Activated T-cell treated with anti-CD3 and anti-CD28 coated beads, Interleukin-2, amount 50 U/mL, for 4 hours (primary cell): Measurements from ENCODE around the gene GMEB1. TPM values are rescaled to one million over a fixed set of nuclear protein-coding genes. Genes with fewer than 3 reads are reported as not detected.
"Not testable (repeated sequence)": the region's sequence is repeated elsewhere in the genome, so short reads cannot be mapped to it uniquely, and the experiment has no call there.

Experiments
- ATAC-seq, 2 donors: fragments of 200-7000 bp; cut with Tn5 transposase; one replicate each; pipeline ENCODE4 v1.10.0; 2021
- DNase-seq: peaks from one replicate; pipeline ENCODE4 v3.0.0-alpha.2; 2020
- H3K27me3 Mint-ChIP-seq: one replicate; pipeline ENCODE4 v1.8.0; 2021; ENCODE audit warnings: low read depth, mixed read lengths
- H3K36me3 Mint-ChIP-seq: one replicate; pipeline ENCODE4 v1.8.0; 2022; ENCODE audit warnings: mixed read lengths; ENCODE audit not compliant: insufficient read depth
- H3K4me1 Mint-ChIP-seq: one replicate; pipeline ENCODE4 v1.8.0; 2021; ENCODE audit warnings: low read depth, mixed read lengths
- H3K4me3 Mint-ChIP-seq: one replicate; pipeline ENCODE4 v1.8.0; 2021; ENCODE audit warnings: mild to moderate bottlenecking, moderate library complexity, mixed read lengths
- H3K9me3 Mint-ChIP-seq: one replicate; pipeline ENCODE4 v1.8.0; 2021; ENCODE audit warnings: mixed read lengths
- total RNA-seq, 3 donors: library from RNA; stranded (reverse); gene quantifications; one replicate each; pipeline ENCODE4 v1.2.1, GENCODE V29; 2021

GMEB1 gene
- total RNA-seq, 3 donors from 2014 or later, result 19.5 to 22.9 (median 20.8) TPM

DNA sequence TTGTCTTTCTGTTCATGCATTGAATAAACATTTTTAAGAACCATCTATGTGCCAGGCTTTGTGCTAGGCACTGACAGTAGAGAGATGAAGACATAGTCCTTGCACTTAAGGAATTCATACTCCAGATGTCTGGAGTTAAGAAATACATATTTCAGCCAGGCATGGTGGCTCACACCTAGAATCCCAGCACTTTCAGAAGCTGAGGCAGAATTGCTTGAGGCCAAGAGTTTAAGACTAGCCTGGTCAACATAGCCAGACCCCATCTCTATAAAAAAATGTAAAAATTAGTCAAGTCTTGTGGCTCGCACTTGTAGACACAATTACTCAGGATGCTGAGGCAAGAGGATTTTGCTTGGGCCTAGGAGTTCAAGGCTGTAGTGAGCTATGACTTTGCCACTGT, 49.6 kb downstream of the GMEB1 start:
- no peaks in the 10 kb centered on the region for H3K9me3 Mint-ChIP-seq
- no peak overlapping the region for H3K4me3 Mint-ChIP-seq
- H3K36me3 Mint-ChIP-seq, result peaks cover 13% of the 10 kb centered on the region
- no peak for ATAC-seq
- H3K27me3 Mint-ChIP-seq, result no peaks in the 10 kb centered on the region
- no peaks in the 10 kb centered on the region for H3K4me1 Mint-ChIP-seq
- no peak for DNase-seq

DNA sequence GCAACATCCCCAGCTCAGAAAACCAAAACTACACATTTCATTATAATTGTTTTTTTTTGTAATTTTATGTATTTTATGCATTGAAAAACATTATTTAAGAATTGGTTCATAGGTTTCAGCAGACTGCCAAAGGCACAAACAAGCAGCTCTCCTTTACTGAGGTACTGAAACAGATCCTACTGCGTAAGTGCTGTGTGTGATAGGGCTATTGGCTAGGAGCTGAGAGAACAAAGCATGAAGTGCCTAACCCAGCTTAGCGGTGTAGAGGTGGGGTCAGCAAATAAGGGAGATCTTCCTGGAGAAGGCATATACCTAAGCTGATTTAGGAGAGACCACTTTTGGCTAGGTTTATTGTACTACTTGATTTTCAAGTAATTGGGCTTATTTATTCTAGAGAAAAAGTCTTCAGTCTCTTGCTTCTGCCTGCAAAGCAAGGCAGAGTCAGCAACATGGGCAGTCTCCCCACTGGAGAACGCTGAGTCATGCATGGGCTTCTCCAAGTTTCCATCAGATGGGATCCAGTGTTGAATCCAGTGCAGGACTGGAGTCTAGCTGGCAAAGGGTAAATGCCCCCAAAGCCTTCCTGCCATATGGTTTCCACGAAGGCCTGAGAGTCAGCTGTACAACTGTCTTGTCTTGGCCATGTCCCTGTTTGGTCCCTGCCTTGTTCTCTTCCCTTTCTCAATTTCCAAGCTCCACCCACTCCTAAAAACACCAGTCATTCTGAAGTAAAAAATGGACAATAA, 50.2 kb downstream of the GMEB1 start:
- DNase-seq (no peak), ATAC-seq (no peak)
- Mint-ChIP-seq H3K4me1 (no peaks in the 10 kb centered on the region), H3K36me3 (peaks cover 11% of the 10 kb centered on the region), H3K27me3 (no peaks in the 10 kb centered on the region), H3K4me3 (no peak overlapping the region), H3K9me3 (no peaks in the 10 kb centered on the region)

DNA sequence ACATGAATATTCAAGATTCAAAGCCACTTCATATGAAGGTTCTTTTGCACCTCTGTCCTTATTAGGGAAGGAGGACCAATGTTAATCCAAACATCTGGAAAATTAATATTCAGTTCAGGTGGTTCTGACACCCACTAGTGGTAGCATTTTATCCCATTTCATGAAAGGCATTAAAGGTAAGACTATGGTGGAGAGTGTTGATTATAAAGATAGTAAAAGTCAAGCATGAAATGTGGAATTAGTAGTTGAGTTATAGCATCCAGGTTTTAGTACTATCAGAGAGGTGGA, 50.7 kb downstream of the GMEB1 start:
- H3K4me1 Mint-ChIP-seq, result no peaks in the 10 kb centered on the region
- no peaks in the 10 kb centered on the region for H3K9me3 Mint-ChIP-seq
- ATAC-seq, result no peak
- no peak overlapping the region for H3K4me3 Mint-ChIP-seq
- DNase-seq, result no peak
- peaks cover 9% of the 10 kb centered on the region for H3K36me3 Mint-ChIP-seq
- no peaks in the 10 kb centered on the region for H3K27me3 Mint-ChIP-seq

DNA sequence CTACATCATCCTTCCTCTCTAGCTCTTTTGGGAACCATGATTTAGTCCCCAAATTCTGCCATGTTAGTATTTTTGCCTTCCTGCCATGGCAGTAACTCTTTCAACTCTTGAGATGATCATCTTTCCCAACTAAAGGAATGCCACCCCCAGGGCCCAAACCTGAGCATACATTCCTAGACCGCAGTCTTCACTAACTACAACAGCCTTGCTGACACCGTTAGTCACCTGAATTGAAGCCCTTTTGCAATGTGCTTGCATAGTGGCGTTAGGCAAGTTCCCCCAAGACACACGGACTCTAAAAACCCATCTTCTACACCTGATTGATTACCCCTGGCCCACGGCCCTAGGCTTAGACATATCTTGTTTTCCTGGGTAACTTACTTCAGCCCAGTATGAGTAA, 51.8 kb downstream of the GMEB1 start:
- Mint-ChIP-seq H3K4me1 (no peaks in the 10 kb centered on the region), H3K4me3 (no peak overlapping the region), H3K9me3 (no peaks in the 10 kb centered on the region), H3K36me3 (peaks cover 2% of the 10 kb centered on the region), H3K27me3 (no peaks in the 10 kb centered on the region)
- ATAC-seq, result no peak
- no peak for DNase-seq

DNA sequence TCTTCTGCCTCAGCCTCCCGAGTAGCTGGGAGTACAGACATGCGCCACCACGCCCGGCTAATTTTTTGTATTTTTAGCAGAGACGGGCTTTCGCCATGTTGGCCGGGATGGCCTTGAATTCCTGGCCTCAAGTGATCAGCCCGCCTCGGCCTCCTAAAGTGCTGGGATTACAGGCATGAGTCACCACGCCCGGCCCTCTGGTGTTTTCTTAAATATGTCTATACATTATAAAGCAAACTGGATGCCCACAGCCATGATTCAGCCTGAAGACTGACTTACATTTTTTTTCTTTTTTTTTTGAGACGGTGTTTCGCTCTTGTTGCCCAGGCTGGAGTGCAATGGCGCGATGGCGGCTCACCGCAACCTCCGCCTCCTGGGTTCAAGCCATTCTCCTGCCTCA, 53.3 kb downstream of the GMEB1 start:
- DNase-seq, H3K4me3 Mint-ChIP-seq, H3K36me3 Mint-ChIP-seq, ATAC-seq, H3K27me3 Mint-ChIP-seq, H3K9me3 Mint-ChIP-seq, H3K4me1 Mint-ChIP-seq: not testable (repeated sequence)

DNA sequence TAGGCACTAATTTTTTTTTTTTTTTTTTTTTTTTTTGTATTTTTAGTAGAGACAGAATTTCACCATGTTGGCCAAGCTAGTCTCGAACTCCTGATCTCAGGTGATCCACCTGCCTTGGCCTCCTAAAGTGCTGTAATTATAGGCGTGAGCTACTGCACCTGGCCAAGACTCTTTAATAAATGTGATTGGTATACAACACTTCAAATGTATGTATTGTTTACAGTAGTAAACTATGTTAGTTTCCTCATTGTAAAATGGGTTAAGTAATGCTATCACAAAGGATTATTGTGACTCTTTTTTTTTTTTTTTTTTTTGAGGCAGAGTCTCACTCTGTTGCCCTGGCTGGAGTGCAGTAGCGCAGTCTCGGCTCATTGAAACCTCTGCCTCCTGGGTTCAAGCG, 56.8 kb downstream of the GMEB1 start:
- ATAC-seq, DNase-seq, H3K27me3 Mint-ChIP-seq, H3K4me3 Mint-ChIP-seq, H3K4me1 Mint-ChIP-seq, H3K9me3 Mint-ChIP-seq, H3K36me3 Mint-ChIP-seq: not testable (repeated sequence)

DNA sequence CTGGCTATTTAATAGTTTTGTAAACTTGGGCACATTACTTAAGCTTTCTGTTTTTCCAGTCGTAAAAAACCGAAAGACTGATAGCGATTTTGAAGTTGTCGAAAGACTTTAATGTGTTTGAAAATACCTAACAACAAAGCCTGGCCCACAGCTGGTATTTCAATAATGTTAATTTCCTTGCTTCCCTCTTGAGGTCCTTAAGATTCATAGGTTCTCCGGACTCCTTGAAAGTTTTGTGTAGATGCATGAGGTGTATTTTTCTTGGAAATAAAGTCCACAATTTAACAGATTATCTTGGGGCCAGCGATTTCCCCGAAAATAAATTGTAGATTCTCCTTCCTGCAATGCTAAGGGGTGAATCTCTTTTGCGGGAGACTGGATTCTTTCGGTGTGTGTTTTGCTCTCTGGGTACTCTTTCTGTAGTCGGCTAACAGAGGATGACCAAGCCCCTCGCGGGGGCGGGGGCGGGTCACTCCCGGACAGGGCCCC, 67.4 kb downstream of the GMEB1 start:
- DNase-seq (no peak), ATAC-seq (no peak)
- Mint-ChIP-seq H3K27me3 (no peaks in the 10 kb centered on the region), H3K9me3 (no peaks in the 10 kb centered on the region), H3K36me3 (peaks cover 17% of the 10 kb centered on the region), H3K4me1 (peaks cover 27% of the 10 kb centered on the region), H3K4me3 (peak overlapping the region; percentile 98)

DNA sequence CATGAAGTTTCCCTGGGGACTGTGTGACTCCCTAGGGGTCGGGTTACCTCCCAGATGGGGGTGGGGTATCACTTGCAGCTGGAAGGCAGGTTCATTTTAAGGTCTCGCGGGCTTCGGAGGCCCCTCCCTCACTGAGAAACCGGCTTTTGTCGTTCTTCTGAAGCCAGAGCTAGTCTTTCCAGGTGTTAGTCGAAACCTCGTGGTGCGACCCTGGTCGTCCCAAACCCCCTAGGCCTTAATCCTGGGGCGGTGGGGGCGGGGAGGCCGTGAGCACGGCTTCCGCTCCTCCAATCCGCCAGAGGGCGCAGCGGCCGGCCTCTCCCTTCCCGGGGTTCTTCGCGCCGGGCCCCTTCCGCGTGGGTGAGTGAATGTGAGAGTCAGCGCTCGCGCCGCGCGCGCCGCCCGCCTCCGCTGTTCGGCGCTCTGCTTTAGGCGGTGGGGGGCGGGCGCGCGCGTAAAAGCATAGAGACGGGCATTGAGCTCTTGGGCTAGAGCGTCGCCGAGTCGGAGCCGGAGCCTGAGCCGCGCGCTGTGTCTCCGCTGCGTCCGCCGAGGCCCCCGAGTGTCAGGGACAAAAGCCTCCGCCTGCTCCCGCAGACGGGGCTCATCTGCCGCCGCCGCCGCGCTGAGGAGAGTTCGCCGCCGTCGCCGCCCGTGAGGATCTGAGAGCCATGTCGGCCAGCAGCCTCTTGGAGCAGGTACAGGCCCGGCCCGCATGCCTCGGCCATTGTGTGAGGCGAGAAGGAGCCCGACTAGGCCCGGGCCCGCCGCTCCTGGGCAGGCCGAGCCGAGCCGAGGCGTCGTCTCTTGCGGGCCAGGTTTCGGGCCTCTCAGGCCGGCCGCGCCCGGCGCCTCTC, 68.1 kb downstream of the GMEB1 start, which contains the start of gene YTHDF2:
Gene YTHDF2, plus strand, starts transcription at position 491 of the 857 bp plus-strand sequence. Its CDS starts 181 bp downstream, at position 672.
- Mint-ChIP-seq H3K4me3 (peak within 1 kb of the TSS; percentile 98), H3K27me3 (no peaks in the 10 kb centered on the region), H3K36me3 (peaks cover 21% of the 10 kb centered on the region), H3K9me3 (no peaks in the 10 kb centered on the region), H3K4me1 (peaks cover 34% of the 10 kb centered on the region)
- DNase-seq (peak; percentile 98), ATAC-seq (peak; percentile 94 to 95)

DNA sequence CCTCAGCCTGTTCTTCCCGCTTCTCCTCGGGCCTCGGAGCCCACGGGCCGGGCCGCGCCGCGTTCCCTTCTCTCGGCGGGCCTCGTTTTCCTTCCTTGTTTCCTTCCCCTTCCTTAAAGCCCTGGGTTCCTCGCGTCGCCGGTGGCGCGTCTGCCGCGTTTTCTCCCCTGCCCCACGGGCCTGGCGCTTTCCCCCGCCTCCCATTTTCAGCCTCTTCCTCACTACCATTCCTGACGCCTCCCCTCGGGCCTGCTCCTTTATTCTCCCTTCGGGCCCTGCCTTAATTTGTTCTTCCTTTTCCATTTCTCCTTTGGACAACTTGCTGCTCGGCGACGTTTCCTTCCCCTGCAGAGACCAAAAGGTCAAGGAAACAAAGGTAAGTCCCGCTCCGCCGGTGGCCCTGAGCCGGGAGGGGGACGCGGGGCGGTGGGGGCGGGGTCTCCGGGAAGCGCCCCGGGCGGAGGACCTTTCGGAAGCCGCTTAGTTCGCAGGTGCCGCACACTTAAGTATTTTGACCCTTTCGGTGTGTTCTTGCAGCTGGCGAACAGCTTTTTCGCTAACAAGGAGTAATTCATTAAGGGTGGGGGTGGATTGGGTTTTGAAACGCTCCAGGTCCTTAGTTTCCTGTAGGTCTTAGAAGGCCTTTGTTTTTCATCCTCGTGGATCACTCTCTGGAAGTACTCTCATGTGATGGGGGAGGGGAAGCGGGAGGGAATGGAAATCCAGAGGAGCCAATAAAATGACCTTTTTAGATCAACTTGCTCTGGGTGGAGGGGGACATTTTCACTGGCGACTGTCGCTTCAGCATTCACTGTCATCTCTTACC, 68.9 kb downstream of the GMEB1 start:
- DNase-seq, result peak; percentile 34
- Mint-ChIP-seq H3K9me3 (no peaks in the 10 kb centered on the region), H3K4me1 (peaks cover 40% of the 10 kb centered on the region), H3K4me3 (peak overlapping the region; percentile 98), H3K27me3 (no peaks in the 10 kb centered on the region), H3K36me3 (peaks cover 26% of the 10 kb centered on the region)
- peak; percentile 11 to 16 for ATAC-seq

DNA sequence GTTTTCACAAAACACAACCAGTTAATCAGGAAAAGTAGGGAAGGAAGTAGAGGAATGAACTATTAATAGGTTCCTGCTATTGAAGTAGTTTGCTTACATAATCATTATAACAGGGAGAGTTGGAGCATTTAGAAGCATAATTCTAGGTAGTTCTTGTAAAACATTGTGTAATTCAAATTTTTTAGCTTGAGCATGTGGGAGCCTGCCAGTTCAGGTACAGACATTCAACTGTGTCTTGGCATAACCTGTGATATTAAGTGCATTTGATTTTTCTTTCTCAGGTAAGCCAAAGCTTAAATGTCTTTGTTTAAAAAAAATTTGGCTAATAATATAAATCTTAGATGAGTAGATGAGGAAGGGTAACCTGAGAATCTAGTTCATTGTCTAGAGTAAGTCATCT, 71.5 kb downstream of the GMEB1 start:
- H3K4me3 Mint-ChIP-seq, result peak overlapping the region; percentile 98
- no peak for DNase-seq
- ATAC-seq, result no peak
- no peaks in the 10 kb centered on the region for H3K9me3 Mint-ChIP-seq
- no peaks in the 10 kb centered on the region for H3K27me3 Mint-ChIP-seq
- H3K4me1 Mint-ChIP-seq, result peaks cover 60% of the 10 kb centered on the region
- peaks cover 49% of the 10 kb centered on the region for H3K36me3 Mint-ChIP-seq

DNA sequence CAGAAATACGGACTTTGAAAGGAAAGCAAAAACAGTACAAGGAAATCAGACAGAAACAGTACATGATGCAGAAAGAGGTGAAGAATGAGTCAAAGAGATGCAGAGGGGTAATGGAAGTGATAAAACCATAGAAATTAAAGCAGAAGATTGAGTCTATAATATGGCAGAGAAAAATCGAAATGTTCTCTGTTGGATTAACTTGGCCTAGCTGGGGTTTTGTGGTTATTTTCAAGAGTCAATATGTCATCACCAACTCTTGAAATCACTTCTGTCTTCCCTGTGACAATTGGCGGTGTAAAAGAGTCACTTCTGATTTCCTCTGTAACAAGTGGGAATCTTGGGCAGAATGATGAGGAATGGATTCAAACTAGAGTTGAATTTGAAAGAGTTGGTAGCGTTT, 75.6 kb downstream of the GMEB1 start:
- DNase-seq, result no peak
- ATAC-seq, result peak; percentile 74 to 84
- Mint-ChIP-seq H3K36me3 (peaks cover 47% of the 10 kb centered on the region), H3K9me3 (no peaks in the 10 kb centered on the region), H3K27me3 (no peaks in the 10 kb centered on the region), H3K4me1 (peaks cover 68% of the 10 kb centered on the region), H3K4me3 (peak overlapping the region; percentile 69)

DNA sequence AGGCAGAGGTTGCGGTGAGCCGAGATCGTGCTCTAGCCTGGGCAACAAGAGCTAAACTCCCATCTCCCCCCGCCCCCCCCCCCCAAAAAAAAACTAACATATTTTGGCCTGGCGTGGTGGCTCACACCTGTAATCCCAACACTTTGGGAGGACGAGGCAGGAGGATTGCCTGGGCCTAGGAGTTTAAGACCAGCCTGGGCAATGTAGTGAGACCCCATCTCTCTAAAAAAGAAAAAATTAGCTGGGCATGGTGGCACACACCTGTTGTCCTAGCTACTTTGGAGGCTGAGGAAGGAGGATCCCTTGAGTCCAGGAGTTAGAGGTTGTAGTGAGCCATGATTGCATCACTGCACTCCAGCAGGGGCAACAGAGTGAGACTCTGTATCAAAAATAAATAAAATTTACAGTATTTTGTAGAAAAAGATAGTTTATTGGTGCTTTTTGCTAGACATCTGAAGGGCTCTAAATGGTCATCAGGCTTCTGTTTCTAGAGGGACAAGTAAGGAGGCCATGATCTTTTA, 77.1 kb downstream of the GMEB1 start:
- Mint-ChIP-seq H3K9me3 (no peaks in the 10 kb centered on the region), H3K4me1 (peaks cover 73% of the 10 kb centered on the region), H3K4me3 (peak overlapping the region; percentile 33), H3K36me3 (peaks cover 50% of the 10 kb centered on the region), H3K27me3 (no peaks in the 10 kb centered on the region)
- ATAC-seq (no peak), DNase-seq (no peak)

DNA sequence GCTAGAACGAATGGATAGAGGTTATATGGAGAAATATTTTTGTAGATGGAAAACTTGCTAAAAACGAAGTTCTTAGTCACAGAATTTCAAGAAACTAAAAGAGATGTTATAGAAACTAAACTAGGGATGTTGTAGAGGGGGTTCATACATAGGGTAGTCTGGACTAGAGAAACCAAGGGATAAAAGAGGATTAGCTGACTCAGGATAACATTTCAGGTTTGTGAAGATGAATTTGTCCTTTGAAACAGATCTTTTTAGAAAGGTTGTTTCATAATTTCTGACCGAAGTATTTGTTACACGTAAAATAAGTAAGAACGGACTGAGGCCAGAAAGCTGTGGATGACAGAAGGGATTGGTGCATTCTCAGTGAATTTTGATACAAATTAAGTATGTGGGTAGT, 81.7 kb downstream of the GMEB1 start:
- H3K27me3 Mint-ChIP-seq, result no peaks in the 10 kb centered on the region
- peaks cover 25% of the 10 kb centered on the region for H3K36me3 Mint-ChIP-seq
- ATAC-seq (no peak), DNase-seq (no peak)
- H3K4me3 Mint-ChIP-seq, result peak overlapping the region; percentile 31
- H3K9me3 Mint-ChIP-seq, result no peaks in the 10 kb centered on the region
- H3K4me1 Mint-ChIP-seq, result peaks cover 55% of the 10 kb centered on the region

DNA sequence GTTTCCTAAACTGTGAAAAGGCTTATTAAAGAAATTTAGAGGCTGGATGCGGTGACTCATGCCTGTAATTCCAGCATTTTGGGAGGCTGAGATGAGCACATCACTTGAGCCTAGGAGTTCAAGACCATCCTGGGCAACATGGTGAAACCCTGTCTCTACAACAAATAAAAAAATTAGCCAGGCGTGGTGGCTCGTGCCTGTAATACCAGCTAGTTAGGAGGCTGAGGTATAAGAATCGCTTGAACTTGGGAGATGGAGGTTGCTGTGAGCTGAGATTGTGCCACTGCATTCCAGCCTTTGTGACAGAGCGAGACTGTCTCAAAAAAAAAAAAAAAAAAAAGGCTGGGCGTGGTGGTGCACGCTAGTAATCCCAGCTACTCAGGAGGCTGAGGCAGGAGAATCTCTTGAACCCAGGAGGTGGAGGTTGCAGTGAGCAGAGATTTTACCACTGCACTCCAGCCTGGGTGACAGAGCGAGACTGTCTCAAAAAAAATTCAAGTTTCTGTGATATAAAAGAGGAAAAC, 82.2 kb downstream of the GMEB1 start:
- ATAC-seq, H3K4me3 Mint-ChIP-seq, H3K9me3 Mint-ChIP-seq, H3K27me3 Mint-ChIP-seq, DNase-seq: not testable (repeated sequence)
- H3K4me1 Mint-ChIP-seq, result peaks cover 52% of the 10 kb centered on the region
- H3K36me3 Mint-ChIP-seq, result peaks cover 25% of the 10 kb centered on the region
